ENCODE data around the gene MKNK2. TPM values are rescaled to one million over a fixed set of nuclear protein-coding genes. Genes with fewer than 3 reads are reported as not detected.

MKNK2 gene
- total and polyA plus RNA-seq, 11 donors: 110 to 318 (median 155) TPM

DNA sequence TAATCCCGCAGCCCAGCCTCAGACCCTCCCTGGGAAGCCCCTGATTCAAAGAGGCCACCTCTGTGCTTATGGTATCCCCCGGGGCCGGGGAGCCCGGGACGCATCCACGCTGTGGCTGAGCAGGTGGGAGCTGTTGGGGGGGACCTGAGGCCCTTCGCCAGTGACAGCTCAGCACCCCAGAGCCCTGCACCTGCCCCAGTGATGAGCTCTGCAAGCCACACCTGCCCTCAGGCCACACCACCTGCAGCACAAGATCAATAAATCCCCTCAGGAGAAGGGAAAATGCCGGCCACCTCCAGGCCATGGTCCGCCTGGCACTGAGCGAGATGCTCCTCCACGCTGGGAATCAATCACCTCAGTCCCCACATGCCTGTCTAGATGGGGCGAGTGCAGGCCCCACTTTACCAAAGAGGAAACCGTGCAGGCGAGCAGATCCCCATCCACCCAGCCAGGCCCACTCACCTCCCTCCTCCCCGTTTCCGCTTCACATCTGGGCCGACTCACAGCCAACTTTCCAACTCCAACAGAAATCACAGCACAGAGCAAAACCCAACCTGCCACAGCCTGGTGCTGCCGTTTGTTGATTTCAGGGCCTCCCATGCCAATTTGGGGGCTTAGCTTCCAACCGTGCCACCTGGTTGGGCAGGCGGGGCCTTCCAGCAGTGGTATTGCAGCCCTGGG, 32.3 kb upstream of the MKNK2 start:
- no peak for TF ChIP-seq POLR2A (IDR thresholded peaks at IDR 0.05)
- TF ChIP-seq, protein P1, sequence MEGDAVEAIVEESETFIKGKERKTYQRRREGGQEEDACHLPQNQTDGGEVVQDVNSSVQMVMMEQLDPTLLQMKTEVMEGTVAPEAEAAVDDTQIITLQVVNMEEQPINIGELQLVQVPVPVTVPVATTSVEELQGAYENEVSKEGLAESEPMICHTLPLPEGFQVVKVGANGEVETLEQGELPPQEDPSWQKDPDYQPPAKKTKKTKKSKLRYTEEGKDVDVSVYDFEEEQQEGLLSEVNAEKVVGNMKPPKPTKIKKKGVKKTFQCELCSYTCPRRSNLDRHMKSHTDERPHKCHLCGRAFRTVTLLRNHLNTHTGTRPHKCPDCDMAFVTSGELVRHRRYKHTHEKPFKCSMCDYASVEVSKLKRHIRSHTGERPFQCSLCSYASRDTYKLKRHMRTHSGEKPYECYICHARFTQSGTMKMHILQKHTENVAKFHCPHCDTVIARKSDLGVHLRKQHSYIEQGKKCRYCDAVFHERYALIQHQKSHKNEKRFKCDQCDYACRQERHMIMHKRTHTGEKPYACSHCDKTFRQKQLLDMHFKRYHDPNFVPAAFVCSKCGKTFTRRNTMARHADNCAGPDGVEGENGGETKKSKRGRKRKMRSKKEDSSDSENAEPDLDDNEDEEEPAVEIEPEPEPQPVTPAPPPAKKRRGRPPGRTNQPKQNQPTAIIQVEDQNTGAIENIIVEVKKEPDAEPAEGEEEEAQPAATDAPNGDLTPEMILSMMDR (IDR thresholded peaks at IDR 0.05): no peak
- 71 to 82% (median 73%) methylated on average over 19 to 20 of the region's 20 CpGs for WGBS, 4 donors
- ATAC-seq (peak; percentile 11 to 60 (median 30)), DNase-seq (peak in 1 of 5 donors; percentile 44)
- no peaks in the 10 kb centered on the region for H3K9me3 ChIP-seq
- H3K4me1 ChIP-seq: peaks cover 0 to 76% (median 8%) of the 10 kb centered on the region in 12 donors
- peaks cover 0 to 62% (median 41%) of the 10 kb centered on the region in 9 donors for H3K36me3 ChIP-seq
- H3K27me3 ChIP-seq: no peaks in the 10 kb centered on the region
- peak overlapping the region in 8 of 12 donors; percentile 18 to 92 (median 48) for H3K27ac ChIP-seq
- H3K4me3 ChIP-seq: peak overlapping the region in 5 of 12 donors; percentile 9 to 66 (median 25)
- intact Hi-C loops (cut with DNase I): no loop called here

DNA sequence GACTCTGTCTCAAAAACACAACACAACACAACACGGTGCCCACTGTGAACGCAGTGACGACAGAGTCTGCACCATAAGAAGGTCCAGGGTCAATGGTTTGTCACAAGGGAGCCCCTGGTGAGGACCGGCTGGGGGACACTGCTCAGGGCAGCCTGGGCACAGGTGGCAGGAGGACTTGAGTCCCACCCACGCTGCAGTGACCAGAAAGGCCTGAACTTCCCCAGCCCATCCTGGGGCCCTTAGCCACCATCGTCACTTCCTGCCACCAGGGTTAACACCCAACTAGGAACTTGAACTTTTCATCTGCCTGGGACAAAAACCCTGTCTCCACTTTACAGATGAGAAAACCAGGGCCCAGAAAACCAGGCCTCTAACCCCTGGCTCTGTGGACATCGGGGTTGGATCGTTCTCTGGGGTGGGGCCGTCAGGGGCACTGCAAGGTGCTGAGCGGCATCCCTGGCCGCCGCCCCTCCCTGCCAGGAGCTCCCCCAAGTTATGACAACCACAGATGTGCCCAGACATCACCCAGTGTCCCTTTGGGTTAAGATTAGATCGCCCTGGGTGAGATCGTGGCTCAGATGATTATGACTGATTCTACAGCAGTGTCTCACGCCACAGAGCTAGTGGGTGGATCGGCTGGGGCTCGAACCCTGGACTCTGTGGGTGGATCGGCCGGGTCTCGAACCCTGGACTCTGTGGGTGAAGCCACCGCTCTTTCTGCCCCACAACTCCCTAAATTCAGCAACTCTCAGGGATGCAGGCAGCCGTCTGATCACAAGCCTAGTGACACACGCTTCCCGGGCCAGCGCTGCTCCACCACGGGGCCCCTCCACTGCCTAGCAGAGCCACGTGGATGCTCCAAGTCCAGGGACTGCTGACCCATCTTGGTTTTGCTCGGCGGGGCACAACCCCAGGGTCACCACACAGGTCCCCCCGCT, 31.1 kb upstream of the MKNK2 start:
- peak overlapping the region in 4 of 12 donors; percentile 22 to 92 (median 54) for H3K27ac ChIP-seq
- peak overlapping the region in 1 of 12 donors; percentile 66 for H3K4me3 ChIP-seq
- 80 to 89% (median 87%) methylated on average over 21 to 30 of the region's 30 CpGs for WGBS, 4 donors
- no peaks in the 10 kb centered on the region for H3K27me3 ChIP-seq
- peak in 1 of 5 donors; percentile 52 for DNase-seq
- no peak for TF ChIP-seq POLR2A (IDR thresholded peaks at IDR 0.05)
- TF ChIP-seq, protein P1 (IDR thresholded peaks at IDR 0.05): no peak
- intact Hi-C loops (cut with DNase I): no loop called here
- H3K4me1 ChIP-seq: peaks cover 0 to 64% (median 8%) of the 10 kb centered on the region in 12 donors
- H3K36me3 ChIP-seq: peaks cover 0 to 74% (median 53%) of the 10 kb centered on the region in 9 donors
- H3K9me3 ChIP-seq: no peaks in the 10 kb centered on the region
- peak in 3 of 4 donors; percentile 7 to 40 (median 36) for ATAC-seq

DNA sequence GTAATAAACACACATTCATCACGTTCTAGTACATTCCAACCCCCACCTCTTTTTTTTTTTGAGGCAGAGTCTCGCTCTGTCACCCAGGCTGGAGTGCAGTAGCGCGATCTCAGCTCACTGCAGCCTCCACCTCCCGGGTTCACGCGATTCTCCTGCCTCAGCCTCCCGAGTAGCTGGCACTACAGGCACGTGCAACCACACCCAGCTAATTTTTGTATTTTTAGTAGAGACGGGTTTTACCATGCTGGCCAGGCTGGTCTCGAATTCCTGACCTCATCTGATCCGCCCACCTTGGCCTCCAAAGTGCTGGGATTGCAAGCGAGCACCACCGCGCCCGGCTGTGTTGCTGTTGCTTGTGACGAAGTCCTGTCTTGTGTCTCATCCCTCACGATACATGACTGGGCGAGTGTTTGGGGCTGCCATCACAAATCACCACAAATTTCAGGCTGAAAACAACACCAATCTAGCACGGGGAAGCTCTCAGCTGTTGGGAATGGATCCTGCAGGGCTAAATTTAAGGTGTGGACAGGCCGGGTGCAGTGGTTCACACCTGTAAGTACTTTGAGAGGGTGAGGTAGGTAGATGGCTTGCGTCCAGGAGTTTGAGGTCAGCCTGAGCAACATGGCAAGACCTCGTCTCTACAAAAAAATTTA, 29.4 kb upstream of the MKNK2 start:
- peak overlapping the region in 1 of 12 donors; percentile 92 for H3K27ac ChIP-seq
- H3K4me1 ChIP-seq: peaks cover 0 to 48% (median 8%) of the 10 kb centered on the region in 12 donors
- no peaks in the 10 kb centered on the region for H3K9me3 ChIP-seq
- no peaks in the 10 kb centered on the region for H3K27me3 ChIP-seq
- DNase-seq (no peak), ATAC-seq (no peak)
- H3K36me3 ChIP-seq: peaks cover 0 to 91% (median 68%) of the 10 kb centered on the region in 9 donors
- no peak for TF ChIP-seq POLR2A (IDR thresholded peaks at IDR 0.05)
- TF ChIP-seq, protein P1 (IDR thresholded peaks at IDR 0.05): no peak
- H3K4me3 ChIP-seq: no peak overlapping the region
- WGBS, 4 donors: 88 to 91% (median 89%) methylated on average over 23 of the region's 23 CpGs
- intact Hi-C loops (cut with DNase I): no loop called here
